ENCODE measurements around the gene LTA4H.

DNA sequence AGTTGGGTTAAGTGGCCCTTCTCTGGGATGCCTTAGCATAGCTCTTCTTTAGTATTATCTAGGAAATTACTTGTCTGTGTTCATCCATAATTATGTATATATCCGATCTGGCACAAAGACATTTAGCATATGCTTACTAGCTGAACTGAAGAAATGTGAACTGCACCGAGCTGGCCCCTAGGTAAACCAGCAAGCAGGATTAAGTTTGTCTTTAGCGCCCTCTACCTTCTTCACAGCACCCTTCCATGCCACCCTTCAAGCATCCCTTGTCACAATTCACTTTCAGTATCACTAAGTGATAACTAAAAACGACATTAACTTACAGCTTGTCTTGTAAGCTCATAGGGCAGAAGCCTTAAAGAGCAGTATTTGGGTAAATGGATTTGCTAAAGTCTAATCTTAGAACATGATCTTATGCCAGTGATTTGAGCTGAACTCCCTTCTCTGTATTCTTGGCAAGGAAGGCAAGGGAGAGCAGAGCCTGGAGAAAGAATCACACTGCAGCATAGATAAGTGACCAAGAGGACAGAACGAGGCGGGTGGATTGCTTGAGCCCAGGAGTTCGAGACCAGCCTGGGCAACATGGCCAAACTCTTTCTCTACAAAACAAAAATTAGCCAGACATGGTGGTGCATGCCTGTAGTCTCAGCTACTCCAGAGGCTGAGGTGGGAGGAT lies 36.6 kb downstream of the LTA4H start:
- TF ChIP-seq EZH2 (IDR thresholded peaks at IDR 0.05; ENCODE audit: low read depth): no peak
- TF ChIP-seq, protein P1, sequence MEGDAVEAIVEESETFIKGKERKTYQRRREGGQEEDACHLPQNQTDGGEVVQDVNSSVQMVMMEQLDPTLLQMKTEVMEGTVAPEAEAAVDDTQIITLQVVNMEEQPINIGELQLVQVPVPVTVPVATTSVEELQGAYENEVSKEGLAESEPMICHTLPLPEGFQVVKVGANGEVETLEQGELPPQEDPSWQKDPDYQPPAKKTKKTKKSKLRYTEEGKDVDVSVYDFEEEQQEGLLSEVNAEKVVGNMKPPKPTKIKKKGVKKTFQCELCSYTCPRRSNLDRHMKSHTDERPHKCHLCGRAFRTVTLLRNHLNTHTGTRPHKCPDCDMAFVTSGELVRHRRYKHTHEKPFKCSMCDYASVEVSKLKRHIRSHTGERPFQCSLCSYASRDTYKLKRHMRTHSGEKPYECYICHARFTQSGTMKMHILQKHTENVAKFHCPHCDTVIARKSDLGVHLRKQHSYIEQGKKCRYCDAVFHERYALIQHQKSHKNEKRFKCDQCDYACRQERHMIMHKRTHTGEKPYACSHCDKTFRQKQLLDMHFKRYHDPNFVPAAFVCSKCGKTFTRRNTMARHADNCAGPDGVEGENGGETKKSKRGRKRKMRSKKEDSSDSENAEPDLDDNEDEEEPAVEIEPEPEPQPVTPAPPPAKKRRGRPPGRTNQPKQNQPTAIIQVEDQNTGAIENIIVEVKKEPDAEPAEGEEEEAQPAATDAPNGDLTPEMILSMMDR (conservative IDR thresholded peaks at IDR 0.05): peak; percentile 75

All from PC-9 (cell line).